HEK293 (cell line): ENCODE data around the gene BRF1.

Experiments used
- CTCF ChIP-seq: fragments of 450-650 bp; formaldehyde crosslinking; IDR thresholded peaks from 2 replicates; pipeline ENCODE4 v1.5.1; 2016; ENCODE audit warnings: missing biosample characterization, missing genetic modification characterization
- MYNN ChIP-seq: fragments of 450-650 bp; formaldehyde crosslinking; IDR thresholded peaks from 2 replicates; pipeline ENCODE4 v1.5.1; 2016; ENCODE audit warnings: missing biosample characterization, missing genetic modification characterization, borderline replicate concordance
- SP7 ChIP-seq: fragments of 450-650 bp; formaldehyde crosslinking; IDR thresholded peaks from 2 replicates; pipeline ENCODE4 v1.5.1; 2016; ENCODE audit warnings: missing biosample characterization, missing genetic modification characterization
- ZNF114 ChIP-seq: fragments of 450-650 bp; formaldehyde crosslinking; IDR thresholded peaks from 2 replicates; pipeline ENCODE4 v1.5.0; 2017; ENCODE audit warnings: missing biosample characterization, missing genetic modification characterization
- ZNF146 ChIP-seq: fragments of 450-650 bp; formaldehyde crosslinking; IDR thresholded peaks from 2 replicates; pipeline ENCODE4 v1.5.1; 2016; ENCODE audit warnings: missing biosample characterization, missing genetic modification characterization
- ZNF169 ChIP-seq: fragments of 450-650 bp; formaldehyde crosslinking; IDR thresholded peaks from 2 replicates; pipeline ENCODE4 v1.5.1; 2016; ENCODE audit warnings: missing biosample characterization, missing genetic modification characterization
- ZNF175 ChIP-seq: fragments of 450-650 bp; formaldehyde crosslinking; IDR thresholded peaks from 2 replicates; pipeline ENCODE4 v1.5.1; 2016; ENCODE audit warnings: missing biosample characterization, missing genetic modification characterization
- ZNF214 ChIP-seq: fragments of 450-650 bp; formaldehyde crosslinking; IDR thresholded peaks from 2 replicates; pipeline ENCODE4 v1.5.1; 2017; ENCODE audit warnings: missing biosample characterization, mild to moderate bottlenecking, missing genetic modification characterization, borderline replicate concordance
- ZNF292 ChIP-seq: fragments of 450-650 bp; formaldehyde crosslinking; IDR thresholded peaks from 2 replicates; pipeline ENCODE4 v1.5.1; 2016; ENCODE audit warnings: low read depth, missing biosample characterization, missing genetic modification characterization, borderline replicate concordance
- TF ChIP-seq, protein P1 (sequence below): fragments of 450-650 bp; formaldehyde crosslinking; IDR thresholded peaks from 2 replicates; pipeline ENCODE4 v1.5.1; 2017; ENCODE audit warnings: missing biosample characterization, missing genetic modification characterization
- TF ChIP-seq, protein P2 (sequence below): fragments of 450-650 bp; formaldehyde crosslinking; IDR thresholded peaks from 2 replicates; pipeline ENCODE4 v1.5.1; 2016; ENCODE audit warnings: missing biosample characterization, missing genetic modification characterization, low read depth
- TF ChIP-seq, protein P3 (sequence below): fragments of 450-650 bp; formaldehyde crosslinking; IDR thresholded peaks from 2 replicates; pipeline ENCODE4 v1.5.1; 2016; ENCODE audit warnings: missing biosample characterization, missing genetic modification characterization

DNA sequence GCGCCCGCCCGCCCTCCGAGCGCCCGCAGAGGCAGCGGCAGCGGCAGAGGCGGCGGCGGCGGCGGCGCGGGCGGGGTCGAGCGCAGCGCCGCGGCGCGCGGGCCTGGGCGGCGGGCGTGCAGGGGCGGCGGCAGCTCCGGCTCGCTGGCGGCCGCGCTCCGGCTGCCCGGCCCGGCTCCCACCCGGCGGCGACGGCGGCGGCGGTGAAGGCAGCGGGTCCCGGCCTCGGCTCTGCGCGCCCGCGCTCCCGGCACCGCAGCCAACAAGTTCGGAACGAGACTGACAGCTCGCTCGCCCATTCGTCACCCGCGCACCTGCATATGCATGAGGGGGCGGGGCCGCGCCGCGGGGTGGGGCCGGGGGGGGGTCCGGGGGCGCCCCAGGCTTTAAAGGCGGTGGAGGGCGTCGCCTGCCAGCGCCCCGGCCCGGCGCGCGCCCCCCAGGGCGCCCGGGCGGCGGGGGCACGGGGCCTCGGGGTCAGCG, 132.3 kb downstream of the BRF1 start, which contains the start of gene JAG2:
- no peak for TF ChIP-seq CTCF
- TF ChIP-seq ZNF146 = no peak
- TF ChIP-seq, protein P1, sequence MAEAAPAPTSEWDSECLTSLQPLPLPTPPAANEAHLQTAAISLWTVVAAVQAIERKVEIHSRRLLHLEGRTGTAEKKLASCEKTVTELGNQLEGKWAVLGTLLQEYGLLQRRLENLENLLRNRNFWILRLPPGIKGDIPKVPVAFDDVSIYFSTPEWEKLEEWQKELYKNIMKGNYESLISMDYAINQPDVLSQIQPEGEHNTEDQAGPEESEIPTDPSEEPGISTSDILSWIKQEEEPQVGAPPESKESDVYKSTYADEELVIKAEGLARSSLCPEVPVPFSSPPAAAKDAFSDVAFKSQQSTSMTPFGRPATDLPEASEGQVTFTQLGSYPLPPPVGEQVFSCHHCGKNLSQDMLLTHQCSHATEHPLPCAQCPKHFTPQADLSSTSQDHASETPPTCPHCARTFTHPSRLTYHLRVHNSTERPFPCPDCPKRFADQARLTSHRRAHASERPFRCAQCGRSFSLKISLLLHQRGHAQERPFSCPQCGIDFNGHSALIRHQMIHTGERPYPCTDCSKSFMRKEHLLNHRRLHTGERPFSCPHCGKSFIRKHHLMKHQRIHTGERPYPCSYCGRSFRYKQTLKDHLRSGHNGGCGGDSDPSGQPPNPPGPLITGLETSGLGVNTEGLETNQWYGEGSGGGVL (tag by site-specific recombination) = no peak
- TF ChIP-seq ZNF292 (tag by site-specific recombination) = no peak
- TF ChIP-seq ZNF169 = no peak
- TF ChIP-seq, protein P2, sequence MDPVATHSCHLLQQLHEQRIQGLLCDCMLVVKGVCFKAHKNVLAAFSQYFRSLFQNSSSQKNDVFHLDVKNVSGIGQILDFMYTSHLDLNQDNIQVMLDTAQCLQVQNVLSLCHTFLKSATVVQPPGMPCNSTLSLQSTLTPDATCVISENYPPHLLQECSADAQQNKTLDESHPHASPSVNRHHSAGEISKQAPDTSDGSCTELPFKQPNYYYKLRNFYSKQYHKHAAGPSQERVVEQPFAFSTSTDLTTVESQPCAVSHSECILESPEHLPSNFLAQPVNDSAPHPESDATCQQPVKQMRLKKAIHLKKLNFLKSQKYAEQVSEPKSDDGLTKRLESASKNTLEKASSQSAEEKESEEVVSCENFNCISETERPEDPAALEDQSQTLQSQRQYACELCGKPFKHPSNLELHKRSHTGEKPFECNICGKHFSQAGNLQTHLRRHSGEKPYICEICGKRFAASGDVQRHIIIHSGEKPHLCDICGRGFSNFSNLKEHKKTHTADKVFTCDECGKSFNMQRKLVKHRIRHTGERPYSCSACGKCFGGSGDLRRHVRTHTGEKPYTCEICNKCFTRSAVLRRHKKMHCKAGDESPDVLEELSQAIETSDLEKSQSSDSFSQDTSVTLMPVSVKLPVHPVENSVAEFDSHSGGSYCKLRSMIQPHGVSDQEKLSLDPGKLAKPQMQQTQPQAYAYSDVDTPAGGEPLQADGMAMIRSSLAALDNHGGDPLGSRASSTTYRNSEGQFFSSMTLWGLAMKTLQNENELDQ (tag by site-specific recombination) = no peak
- no peak for TF ChIP-seq ZNF214 (tag by site-specific recombination)
- TF ChIP-seq, protein P3, sequence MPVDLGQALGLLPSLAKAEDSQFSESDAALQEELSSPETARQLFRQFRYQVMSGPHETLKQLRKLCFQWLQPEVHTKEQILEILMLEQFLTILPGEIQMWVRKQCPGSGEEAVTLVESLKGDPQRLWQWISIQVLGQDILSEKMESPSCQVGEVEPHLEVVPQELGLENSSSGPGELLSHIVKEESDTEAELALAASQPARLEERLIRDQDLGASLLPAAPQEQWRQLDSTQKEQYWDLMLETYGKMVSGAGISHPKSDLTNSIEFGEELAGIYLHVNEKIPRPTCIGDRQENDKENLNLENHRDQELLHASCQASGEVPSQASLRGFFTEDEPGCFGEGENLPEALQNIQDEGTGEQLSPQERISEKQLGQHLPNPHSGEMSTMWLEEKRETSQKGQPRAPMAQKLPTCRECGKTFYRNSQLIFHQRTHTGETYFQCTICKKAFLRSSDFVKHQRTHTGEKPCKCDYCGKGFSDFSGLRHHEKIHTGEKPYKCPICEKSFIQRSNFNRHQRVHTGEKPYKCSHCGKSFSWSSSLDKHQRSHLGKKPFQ (tag by site-specific recombination) = no peak
- TF ChIP-seq MYNN (tag by site-specific recombination) = no peak
- no peak for TF ChIP-seq ZNF175 (tag by site-specific recombination)
- no peak for TF ChIP-seq ZNF114 (tag by site-specific recombination)
- TF ChIP-seq SP7 (tag by site-specific recombination) = no peak
